ENCODE data around the gene CCER1.

Gene CCER1

DNA sequence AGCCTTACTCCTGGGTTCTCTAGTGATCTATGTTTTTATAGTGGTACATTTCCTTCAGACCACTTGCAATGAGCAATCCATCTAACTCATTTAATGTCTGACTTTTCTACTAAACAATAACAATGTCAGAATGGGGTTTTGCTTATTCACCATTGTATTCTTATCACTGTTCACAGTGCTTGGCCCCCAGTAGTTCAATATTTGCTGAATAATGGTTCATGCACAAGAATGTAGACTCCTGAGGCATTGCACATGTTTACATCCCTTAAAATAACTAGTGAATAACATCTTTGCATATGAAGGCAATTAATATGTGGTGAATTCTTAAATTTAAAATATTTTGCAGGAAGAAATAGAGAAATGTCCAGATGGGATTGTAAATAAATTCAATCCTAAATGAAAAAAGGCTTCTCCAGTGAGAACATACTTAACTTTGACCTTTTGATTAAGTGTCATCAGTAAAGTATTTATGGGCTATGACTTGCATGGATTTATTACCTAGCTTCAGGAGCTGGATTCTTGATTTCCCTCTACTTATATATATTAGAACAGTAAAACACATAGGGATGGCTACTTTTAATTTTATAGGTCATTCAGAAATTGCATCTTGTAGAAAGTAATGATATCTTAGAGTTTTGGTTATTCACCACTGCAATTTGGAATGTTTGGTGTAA is 3.4 kb downstream of the CCER1 start:
- intact Hi-C loops (cut with DNase I; ENCODE audit: low total_unique reads), result no loop called here
- Histone ChIP-seq H3K4me1 (no peaks in the 10 kb centered on the region), H3K36me3 (no peaks in the 10 kb centered on the region), H3K27ac (no peak overlapping the region), H3K9me3 (no peaks in the 10 kb centered on the region), H3K27me3 (no peaks in the 10 kb centered on the region), H3K4me3 (no peak overlapping the region)
- TF ChIP-seq, protein P1, sequence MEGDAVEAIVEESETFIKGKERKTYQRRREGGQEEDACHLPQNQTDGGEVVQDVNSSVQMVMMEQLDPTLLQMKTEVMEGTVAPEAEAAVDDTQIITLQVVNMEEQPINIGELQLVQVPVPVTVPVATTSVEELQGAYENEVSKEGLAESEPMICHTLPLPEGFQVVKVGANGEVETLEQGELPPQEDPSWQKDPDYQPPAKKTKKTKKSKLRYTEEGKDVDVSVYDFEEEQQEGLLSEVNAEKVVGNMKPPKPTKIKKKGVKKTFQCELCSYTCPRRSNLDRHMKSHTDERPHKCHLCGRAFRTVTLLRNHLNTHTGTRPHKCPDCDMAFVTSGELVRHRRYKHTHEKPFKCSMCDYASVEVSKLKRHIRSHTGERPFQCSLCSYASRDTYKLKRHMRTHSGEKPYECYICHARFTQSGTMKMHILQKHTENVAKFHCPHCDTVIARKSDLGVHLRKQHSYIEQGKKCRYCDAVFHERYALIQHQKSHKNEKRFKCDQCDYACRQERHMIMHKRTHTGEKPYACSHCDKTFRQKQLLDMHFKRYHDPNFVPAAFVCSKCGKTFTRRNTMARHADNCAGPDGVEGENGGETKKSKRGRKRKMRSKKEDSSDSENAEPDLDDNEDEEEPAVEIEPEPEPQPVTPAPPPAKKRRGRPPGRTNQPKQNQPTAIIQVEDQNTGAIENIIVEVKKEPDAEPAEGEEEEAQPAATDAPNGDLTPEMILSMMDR (IDR thresholded peaks at IDR 0.05), result no peak
- no peak for DNase-seq

DNA sequence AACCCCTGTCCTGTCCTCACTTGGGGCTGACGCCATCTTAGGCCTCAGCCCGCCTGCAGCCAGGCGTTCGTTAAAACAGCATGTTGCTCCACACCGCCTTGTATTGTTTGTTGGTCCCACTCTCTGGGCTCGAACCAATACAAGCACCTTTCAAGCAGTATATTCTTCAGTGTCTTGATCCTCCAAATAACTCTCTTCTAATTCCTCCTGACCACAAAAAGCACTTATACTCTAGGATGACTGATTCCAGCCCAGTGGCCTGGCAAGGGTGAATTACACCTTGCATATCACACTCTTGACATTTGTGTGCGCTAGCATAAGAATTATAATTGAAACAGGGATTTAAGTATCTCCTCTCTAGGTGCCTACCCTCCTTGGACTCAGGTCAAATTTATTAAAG is 7.1 kb downstream of the CCER1 start:
- H3K27me3 ChIP-seq, result no peaks in the 10 kb centered on the region
- no peaks in the 10 kb centered on the region for H3K36me3 ChIP-seq
- TF ChIP-seq, protein P1 (IDR thresholded peaks at IDR 0.05), result no peak
- no peak overlapping the region for H3K27ac ChIP-seq
- H3K4me3 ChIP-seq, result no peak overlapping the region
- no peaks in the 10 kb centered on the region for H3K9me3 ChIP-seq
- DNase-seq, result no peak
- H3K4me1 ChIP-seq, result no peaks in the 10 kb centered on the region
- intact Hi-C loops (cut with DNase I; ENCODE audit: low total_unique reads), result no loop called here

DNA sequence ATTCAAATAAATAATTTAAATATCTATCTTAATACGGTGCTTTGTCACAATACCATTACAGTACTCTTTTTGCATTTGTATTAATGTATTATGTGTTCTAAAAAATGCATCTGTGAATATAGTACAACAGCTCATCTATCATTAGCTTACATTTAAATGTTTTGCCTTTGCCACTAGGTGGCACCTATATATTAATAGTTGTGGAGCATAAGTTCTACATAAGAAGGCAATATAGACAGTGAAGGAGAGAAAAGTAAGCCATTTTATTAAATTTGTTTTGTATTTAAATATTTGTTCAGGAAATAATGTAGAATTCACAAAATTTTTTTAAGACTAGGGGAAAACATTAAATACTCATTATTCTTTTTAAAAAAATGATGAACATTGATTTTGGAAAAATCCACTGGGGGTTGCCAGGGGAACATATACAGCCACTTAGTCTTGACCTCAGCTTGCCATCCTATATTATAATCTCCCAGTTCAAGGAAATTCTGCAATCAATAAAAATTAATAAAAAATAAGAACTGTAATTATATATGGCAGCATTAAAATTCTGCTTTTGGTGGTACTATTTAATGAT is 9.8 kb downstream of the CCER1 start:
- H3K9me3 ChIP-seq, result no peaks in the 10 kb centered on the region
- H3K4me1 ChIP-seq, result no peaks in the 10 kb centered on the region
- H3K36me3 ChIP-seq, result no peaks in the 10 kb centered on the region
- no peak overlapping the region for H3K27ac ChIP-seq
- intact Hi-C loops (cut with DNase I; ENCODE audit: low total_unique reads), result no loop called here
- DNase-seq, result no peak
- TF ChIP-seq, protein P1 (IDR thresholded peaks at IDR 0.05), result peak; percentile 21 to 23
- H3K4me3 ChIP-seq, result no peak overlapping the region
- H3K27me3 ChIP-seq, result no peaks in the 10 kb centered on the region

DNA sequence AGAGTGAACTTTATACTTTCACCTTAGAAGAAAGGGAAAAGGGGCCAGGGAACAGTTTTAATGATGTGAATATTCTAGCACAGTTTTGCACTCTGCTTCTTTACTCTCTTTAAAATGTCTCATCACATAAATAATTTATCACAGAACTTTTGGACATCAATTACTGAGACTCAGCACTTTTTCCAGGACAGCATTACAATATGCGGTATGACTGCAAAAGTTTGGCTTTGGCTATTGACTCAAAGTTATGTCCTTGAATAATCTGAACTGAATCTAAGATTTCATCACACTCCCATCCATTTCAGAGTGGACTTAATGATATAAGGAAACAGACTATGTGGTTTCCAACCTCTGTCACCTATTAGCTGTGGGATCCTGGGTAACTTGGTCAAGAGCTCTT is 11.7 kb downstream of the CCER1 start:
- no peaks in the 10 kb centered on the region for H3K36me3 ChIP-seq
- H3K27me3 ChIP-seq, result no peaks in the 10 kb centered on the region
- DNase-seq, result no peak
- TF ChIP-seq, protein P1 (IDR thresholded peaks at IDR 0.05), result no peak
- no peak overlapping the region for H3K4me3 ChIP-seq
- H3K4me1 ChIP-seq, result no peaks in the 10 kb centered on the region
- no peak overlapping the region for H3K27ac ChIP-seq
- H3K9me3 ChIP-seq, result no peaks in the 10 kb centered on the region
- intact Hi-C loops (cut with DNase I; ENCODE audit: low total_unique reads), result no loop called here

DNA sequence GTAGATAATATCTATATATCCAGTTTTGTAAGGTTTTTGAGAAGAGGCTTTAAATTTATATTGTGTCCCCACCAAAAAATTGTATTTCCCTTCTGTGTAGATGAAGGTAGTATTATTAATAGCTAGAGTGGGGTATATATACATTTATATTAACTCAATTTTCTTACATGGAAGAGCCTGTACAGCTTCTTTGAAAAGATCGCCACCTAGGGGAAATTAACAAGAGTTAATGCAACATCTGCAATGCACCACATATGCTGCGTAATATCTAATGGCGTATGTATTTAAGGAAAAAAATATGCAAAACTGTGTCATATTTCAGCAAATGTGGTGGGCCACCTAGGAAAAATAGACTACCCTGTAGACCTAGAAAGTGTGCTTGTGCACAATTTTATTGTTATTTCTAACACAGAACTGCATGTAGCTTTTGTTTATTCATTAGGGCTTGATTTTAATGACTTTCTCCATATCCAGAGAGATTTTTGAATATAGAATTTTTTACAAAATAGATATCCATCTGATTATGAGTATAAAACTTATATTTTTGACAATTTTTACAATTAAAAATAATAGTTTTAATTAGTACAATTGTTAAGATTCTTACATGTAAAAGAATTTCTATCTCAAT is 14.0 kb downstream of the CCER1 start:
- H3K27me3 ChIP-seq, result no peaks in the 10 kb centered on the region
- H3K4me1 ChIP-seq, result no peaks in the 10 kb centered on the region
- intact Hi-C loops (cut with DNase I; ENCODE audit: low total_unique reads), result no loop called here
- no peak for DNase-seq
- no peak overlapping the region for H3K27ac ChIP-seq
- no peaks in the 10 kb centered on the region for H3K9me3 ChIP-seq
- H3K4me3 ChIP-seq, result no peak overlapping the region
- TF ChIP-seq, protein P1 (IDR thresholded peaks at IDR 0.05), result peak; percentile 30 to 46
- H3K36me3 ChIP-seq, result no peaks in the 10 kb centered on the region

All from tibial artery (tissue), 4 donors.